GM23248 (cell line): ENCODE measurements around the gene PSMG4. TPM values are rescaled to one million over a fixed set of nuclear protein-coding genes. Genes with fewer than 3 reads are reported as not detected.

Experiments used
- DNase-seq: peaks from one replicate; pipeline ENCODE4 v3.0.0-alpha.2; 2015
- H2AFZ ChIP-seq: fragments of 200-600 bp; sonication (generic); 2 replicates; pipeline ENCODE4 v1.6.1; 2016; ENCODE audit warnings: antibody characterized with exemption
- H3F3A ChIP-seq: fragments of 200-600 bp; sonication (generic); 2 replicates; pipeline ENCODE4 v1.6.1; 2016; ENCODE audit warnings: mild to moderate bottlenecking, antibody characterized with exemption, mixed run types; ENCODE audit not compliant: insufficient read depth
- H3K27ac ChIP-seq: fragments of 200-600 bp; sonication (generic); 2 replicates; pipeline ENCODE4 v1.5.1; 2016; ENCODE audit warnings: mild to moderate bottlenecking
- H3K27me3 ChIP-seq: fragments of 200-600 bp; sonication (generic); replicated peaks from 2 replicates; pipeline ENCODE4 v1.6.1; 2016; ENCODE audit warnings: mild to moderate bottlenecking; ENCODE audit not compliant: insufficient read depth
- H3K36me3 ChIP-seq: fragments of 200-600 bp; sonication (generic); 2 replicates; pipeline ENCODE4 v1.6.1; 2016; ENCODE audit warnings: low read depth, mild to moderate bottlenecking
- H3K4me1 ChIP-seq: fragments of 200-600 bp; sonication (generic); 2 replicates; pipeline ENCODE4 v1.6.1; 2016; ENCODE audit warnings: mild to moderate bottlenecking; ENCODE audit not compliant: insufficient read depth
- H3K4me2 ChIP-seq: fragments of 200-600 bp; sonication (generic); one replicate; pipeline ENCODE4 v1.6.1; 2016; ENCODE audit warnings: mild to moderate bottlenecking; ENCODE audit not compliant: unreplicated experiment
- H3K4me3 ChIP-seq: fragments of 200-600 bp; sonication (generic); 2 replicates; pipeline ENCODE4 v1.5.1; 2016; ENCODE audit warnings: mild to moderate bottlenecking
- H3K79me2 ChIP-seq: fragments of 200-600 bp; sonication (generic); 2 replicates; pipeline ENCODE4 v1.6.1; 2016; ENCODE audit warnings: mild to moderate bottlenecking; ENCODE audit not compliant: insufficient read depth
- H3K9ac ChIP-seq: fragments of 200-600 bp; sonication (generic); 2 replicates; pipeline ENCODE4 v1.6.1; 2016; ENCODE audit warnings: mild to moderate bottlenecking
- H3K9me2 ChIP-seq: fragments of 200-600 bp; sonication (generic); 2 replicates; pipeline ENCODE4 v1.6.1; 2016; ENCODE audit warnings: mixed run types, mild to moderate bottlenecking, moderate library complexity; ENCODE audit not compliant: insufficient read depth
- H3K9me3 ChIP-seq: fragments of 200-600 bp; sonication (generic); one replicate; pipeline ENCODE4 v1.6.1; 2017; ENCODE audit warnings: low read depth
- H4K20me1 ChIP-seq: fragments of 200-600 bp; sonication (generic); 2 replicates; pipeline ENCODE4 v1.6.0; 2016; ENCODE audit not compliant: insufficient read depth
- EZH2 ChIP-seq: fragments of 200-600 bp; sonication (generic); IDR thresholded peaks from 2 replicates; pipeline ENCODE4 v1.6.1; 2018; ENCODE audit warnings: antibody characterized with exemption, mild to moderate bottlenecking; ENCODE audit not compliant: insufficient read depth, poor library complexity, severe bottlenecking
- EZH2phosphoT487 ChIP-seq: fragments of 200-600 bp; sonication (generic); IDR thresholded peaks from 2 replicates; pipeline ENCODE4 v1.6.1; 2018; ENCODE audit warnings: antibody characterized with exemption, moderate library complexity, mild to moderate bottlenecking, low read depth; ENCODE audit not compliant: insufficient read depth
- WGBS, 2 experiments: methylation state at CpG; one replicate each; pipeline ENCODE4 v1.1.6; 2015 to 2017; ENCODE audit warnings: low lambda C conversion rate in 2 of 2, low coverage in 1 of 2; ENCODE audit errors: missing lambda C conversion rate in 2 of 2; 5-methylcytosine and 5-hydroxymethylcytosine counted together
- in situ Hi-C: fragments of 300-500 bp; cut with MboI; formaldehyde crosslinking; loops from 2 replicates; pipeline ENCODE4 v1.15.0; 2020
- polyA plus RNA-seq: library from polyadenylated mRNA; unstranded; fragments of >200 nt; fragmentation: Nextera tagmentation; extraction: Ambion mirVana; gene quantifications from 2 replicates; pipeline ENCODE4 v1.2.1, GENCODE V29; 2016
- total RNA-seq: library from RNA; depleted of rRNA; stranded (reverse); fragments of >200 nt; shearing (Covaris generic); gene quantifications from 2 replicates; pipeline ENCODE4 v1.2.3, GENCODE V29; 2014

The PSMG4 gene
- total and polyA plus RNA-seq, 2 experiments from 2014 or later, result 20.0 to 46.9 TPM

- Histone ChIP-seq H3K4me1 (peaks cover 33% of the 10 kb centered on the region), H3K4me2 (no peak overlapping the region), H4K20me1 (no peaks in the 10 kb centered on the region), H3F3A (peaks cover 21% of the 10 kb centered on the region), H2AFZ (no peak overlapping the region), H3K4me3 (no peak overlapping the region), H3K9ac (peak overlapping the region; percentile 25; the same call in 1 of the 2 replicates), H3K9me2 (no peaks in the 10 kb centered on the region), H3K27me3 (0 out of 2 replicates have a peak, but pooled peaks cover 2% of the 10 kb centered on the region), H3K27ac (peak overlapping the region; percentile 49), H3K9me3 (no peaks in the 10 kb centered on the region), H3K36me3 (no peaks in the 10 kb centered on the region), H3K79me2 (no peaks in the 10 kb centered on the region)
- WGBS, 2 experiments, result 96 to 99% methylated on average over 6 of the region's 6 CpGs
- no peak for TF ChIP-seq EZH2phosphoT487
- no peak for TF ChIP-seq EZH2
- in situ Hi-C loops, result no loop called here
- DNase-seq, result no peak
These were observed 46.5 kb upstream of the PSMG4 start for GRCh38 chr6:3212261-3212660.

GRCh38 chr6:3213334-3213695, 45.4 kb upstream of the PSMG4 start:
- Histone ChIP-seq H3K4me3 (no peak overlapping the region), H3K27me3 (0 out of 2 replicates have a peak, but pooled peaks cover 6% of the 10 kb centered on the region), H3K36me3 (no peaks in the 10 kb centered on the region), H4K20me1 (no peaks in the 10 kb centered on the region), H3K79me2 (no peaks in the 10 kb centered on the region), H3K9me2 (no peaks in the 10 kb centered on the region), H3K9me3 (no peaks in the 10 kb centered on the region), H3F3A (peaks cover 14% of the 10 kb centered on the region), H3K9ac (no peak overlapping the region), H3K4me1 (peaks cover 23% of the 10 kb centered on the region), H2AFZ (no peak overlapping the region), H3K4me2 (no peak overlapping the region), H3K27ac (no peak overlapping the region)
- no peak for DNase-seq
- TF ChIP-seq EZH2phosphoT487 (no peak), EZH2 (no peak)
- in situ Hi-C loops, result no loop called here
- 70 to 77% methylated on average over 2 of the region's 2 CpGs for WGBS, 2 experiments

- Histone ChIP-seq H3F3A (peaks cover 4% of the 10 kb centered on the region; the same call in 1 of the 2 replicates), H3K36me3 (no peaks in the 10 kb centered on the region), H3K9ac (no peak overlapping the region), H2AFZ (no peak overlapping the region), H3K79me2 (no peaks in the 10 kb centered on the region), H3K4me1 (peaks cover 11% of the 10 kb centered on the region), H3K9me2 (no peaks in the 10 kb centered on the region), H4K20me1 (no peaks in the 10 kb centered on the region), H3K4me3 (no peak overlapping the region), H3K27ac (no peak overlapping the region), H3K27me3 (peaks cover 13% of the 10 kb centered on the region; the same call in 1 of the 2 replicates), H3K9me3 (no peaks in the 10 kb centered on the region), H3K4me2 (no peak overlapping the region)
- no peak for DNase-seq
- WGBS, 2 experiments, result 52 to 54% methylated on average over 3 of the region's 3 CpGs
- in situ Hi-C loops, result no loop called here
- no peak for TF ChIP-seq EZH2
- no peak for TF ChIP-seq EZH2phosphoT487
These were observed 43.8 kb upstream of the PSMG4 start for GRCh38 chr6:3214898-3215297.

GRCh38 chr6:3217286-3217685, 41.5 kb upstream of the PSMG4 start:
- H3K9ac ChIP-seq, result no peak overlapping the region
- DNase-seq, result no peak
- no peaks in the 10 kb centered on the region; the same call in 1 of the 2 replicates for H3K4me1 ChIP-seq
- no peaks in the 10 kb centered on the region for H3K9me3 ChIP-seq
- H3K79me2 ChIP-seq, result no peaks in the 10 kb centered on the region
- H3K27ac ChIP-seq, result no peak overlapping the region
- 69 to 73% methylated on average over 2 of the region's 2 CpGs for WGBS, 2 experiments
- no peak overlapping the region for H3K4me2 ChIP-seq
- TF ChIP-seq EZH2phosphoT487, result no peak
- TF ChIP-seq EZH2, result no peak
- H4K20me1 ChIP-seq, result no peaks in the 10 kb centered on the region
- H3K4me3 ChIP-seq, result no peak overlapping the region
- H3K27me3 ChIP-seq, result peaks cover 20% of the 10 kb centered on the region; the same call in 1 of the 2 replicates
- H3F3A ChIP-seq, result no peaks in the 10 kb centered on the region
- no peaks in the 10 kb centered on the region for H3K9me2 ChIP-seq
- H2AFZ ChIP-seq, result no peak overlapping the region
- in situ Hi-C loops, result no loop called here
- H3K36me3 ChIP-seq, result no peaks in the 10 kb centered on the region

- DNase-seq, result no peak
- no peak overlapping the region for H3K9ac ChIP-seq
- TF ChIP-seq EZH2 (no peak), EZH2phosphoT487 (no peak)
These were observed 40.5 kb upstream of the PSMG4 start for GRCh38 chr6:3218266-3218665.

More at GRCh38 chr6:3218266-3218665, 40.5 kb upstream of the PSMG4 start:
- Histone ChIP-seq H3K79me2 (no peaks in the 10 kb centered on the region), H3K27me3 (peaks cover 20% of the 10 kb centered on the region; the same call in 1 of the 2 replicates), H3K9me2 (no peaks in the 10 kb centered on the region), H3K36me3 (no peaks in the 10 kb centered on the region), H3K9me3 (no peaks in the 10 kb centered on the region), H4K20me1 (no peaks in the 10 kb centered on the region), H3K4me2 (no peak overlapping the region), H2AFZ (no peak overlapping the region), H3K4me3 (no peak overlapping the region), H3F3A (no peaks in the 10 kb centered on the region), H3K27ac (no peak overlapping the region), H3K4me1 (no peaks in the 10 kb centered on the region)
- in situ Hi-C loops, result no loop called here
- whole genome bisulfite sequencing, 2 experiments, result 83 to 84% methylated on average over 10 of the region's 10 CpGs
